BLaER1 (cell line): ENCODE measurements around the gene TOMM20.
"Not testable (repeated sequence)": the region's sequence is repeated elsewhere in the genome, so short reads cannot be mapped to it uniquely, and the experiment has no call there.

Experiments used
- H3K27ac ChIP-seq: shearing (Covaris generic); formaldehyde crosslinking; 2 replicates; pipeline ENCODE4 v1.8.1; 2022
- H3K27me3 ChIP-seq: shearing (Covaris generic); formaldehyde crosslinking; 2 replicates; pipeline ENCODE4 v1.8.1; 2022
- H3K36me3 ChIP-seq: shearing (Covaris generic); formaldehyde crosslinking; 2 replicates; pipeline ENCODE4 v1.8.1; 2022
- H3K4me1 ChIP-seq: shearing (Covaris generic); formaldehyde crosslinking; 2 replicates; pipeline ENCODE4 v1.8.1; 2022
- H3K4me2 ChIP-seq: shearing (Covaris generic); formaldehyde crosslinking; 2 replicates; pipeline ENCODE4 v1.8.1; 2022
- H3K4me3 ChIP-seq: shearing (Covaris generic); formaldehyde crosslinking; 2 replicates; pipeline ENCODE4 v1.8.1; 2022
- H3K9ac ChIP-seq: shearing (Covaris generic); formaldehyde crosslinking; 2 replicates; pipeline ENCODE4 v1.8.1; 2022
- H3K9me3 ChIP-seq: shearing (Covaris generic); formaldehyde crosslinking; 2 replicates; pipeline ENCODE4 v1.8.1; 2022
- H4K20me1 ChIP-seq: shearing (Covaris generic); formaldehyde crosslinking; 2 replicates; pipeline ENCODE4 v1.8.1; 2022
- Cebpa-rat ChIP-seq: shearing (Covaris generic); IDR thresholded peaks from 2 replicates; pipeline ENCODE4 v1.8.1; 2022

TOMM20 gene

DNA sequence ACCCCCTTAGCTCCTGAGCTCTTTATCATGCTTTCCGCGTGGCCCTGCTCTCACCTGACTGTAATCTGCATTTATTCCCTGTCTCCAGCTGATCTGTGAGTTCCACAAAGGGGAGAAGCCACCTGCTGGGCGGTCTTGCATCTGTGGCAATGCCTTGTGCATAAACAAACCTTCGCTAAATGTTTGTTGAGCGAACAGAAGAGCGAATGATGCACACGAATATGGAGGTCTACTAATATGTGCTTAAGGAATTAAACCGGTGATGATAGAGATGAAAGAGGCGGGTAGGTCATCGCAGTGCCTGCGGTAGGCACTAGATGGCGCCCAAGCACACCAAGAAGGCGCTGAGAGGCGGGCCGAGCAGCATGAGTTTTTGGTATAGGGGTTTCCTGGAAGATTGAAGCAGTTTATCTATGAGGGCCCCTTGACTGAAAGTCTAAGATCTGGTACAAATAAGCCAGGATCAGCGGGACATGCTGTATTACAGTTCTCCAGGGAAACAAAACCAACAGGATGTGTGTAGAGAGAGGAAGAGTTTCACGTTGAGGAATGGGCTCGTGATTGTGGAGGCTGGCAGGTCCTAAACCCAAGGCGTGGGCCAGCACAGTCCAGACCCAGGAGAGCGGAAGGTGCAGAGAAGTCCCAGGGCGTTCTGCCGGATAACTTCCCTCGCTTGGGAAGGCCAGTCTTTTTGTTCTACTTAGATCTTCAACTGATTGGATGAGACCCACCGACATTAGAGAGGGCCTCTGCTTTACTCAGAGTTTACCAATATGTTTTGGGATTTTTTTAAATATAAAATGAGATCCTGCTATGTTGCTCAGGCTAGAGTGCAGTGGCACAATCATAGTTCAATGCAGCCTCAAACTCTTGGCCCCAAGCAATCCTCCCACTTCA lies 34.7 kb downstream of the TOMM20 start:
- peaks cover 31% of the 10 kb centered on the region for H3K4me1 ChIP-seq
- no peak overlapping the region for H3K4me3 ChIP-seq
- H3K27ac ChIP-seq: no peak overlapping the region
- no peak for TF ChIP-seq Cebpa-rat
- no peak overlapping the region for H3K9ac ChIP-seq
- peak overlapping the region; percentile 15 for H3K4me2 ChIP-seq
- H3K9me3 ChIP-seq: no peaks in the 10 kb centered on the region
- H4K20me1 ChIP-seq: no peaks in the 10 kb centered on the region
- H3K36me3 ChIP-seq: no peaks in the 10 kb centered on the region
- H3K27me3 ChIP-seq: no peaks in the 10 kb centered on the region

GRCh38 chr1:235093013-235093695 lies 35.5 kb downstream of the TOMM20 start:
- H3K27ac ChIP-seq: no peak overlapping the region
- H3K9me3 ChIP-seq: no peaks in the 10 kb centered on the region
- H4K20me1 ChIP-seq: no peaks in the 10 kb centered on the region
- H3K4me2 ChIP-seq: peak overlapping the region; percentile 15
- H3K9ac ChIP-seq: no peak overlapping the region
- no peak for TF ChIP-seq Cebpa-rat
- H3K36me3 ChIP-seq: no peaks in the 10 kb centered on the region
- peaks cover 31% of the 10 kb centered on the region for H3K4me1 ChIP-seq
- H3K27me3 ChIP-seq: no peaks in the 10 kb centered on the region
- H3K4me3 ChIP-seq: no peak overlapping the region

- not testable (repeated sequence) for H3K9me3 ChIP-seq, H3K27me3 ChIP-seq, H3K27ac ChIP-seq, H4K20me1 ChIP-seq, H3K4me2 ChIP-seq, H3K9ac ChIP-seq, H3K36me3 ChIP-seq, H3K4me3 ChIP-seq
- H3K4me1 ChIP-seq: peaks cover 31% of the 10 kb centered on the region
These were observed 36.2 kb downstream of the TOMM20 start for GRCh38 chr1:235092415-235092814.

- H3K4me2 ChIP-seq, H3K9me3 ChIP-seq, H3K4me3 ChIP-seq, H3K36me3 ChIP-seq, H3K9ac ChIP-seq, H3K27me3 ChIP-seq, H4K20me1 ChIP-seq, H3K27ac ChIP-seq: not testable (repeated sequence)
- H3K4me1 ChIP-seq: peaks cover 31% of the 10 kb centered on the region
These were observed 36.6 kb downstream of the TOMM20 start for GRCh38 chr1:235092045-235092406.

DNA sequence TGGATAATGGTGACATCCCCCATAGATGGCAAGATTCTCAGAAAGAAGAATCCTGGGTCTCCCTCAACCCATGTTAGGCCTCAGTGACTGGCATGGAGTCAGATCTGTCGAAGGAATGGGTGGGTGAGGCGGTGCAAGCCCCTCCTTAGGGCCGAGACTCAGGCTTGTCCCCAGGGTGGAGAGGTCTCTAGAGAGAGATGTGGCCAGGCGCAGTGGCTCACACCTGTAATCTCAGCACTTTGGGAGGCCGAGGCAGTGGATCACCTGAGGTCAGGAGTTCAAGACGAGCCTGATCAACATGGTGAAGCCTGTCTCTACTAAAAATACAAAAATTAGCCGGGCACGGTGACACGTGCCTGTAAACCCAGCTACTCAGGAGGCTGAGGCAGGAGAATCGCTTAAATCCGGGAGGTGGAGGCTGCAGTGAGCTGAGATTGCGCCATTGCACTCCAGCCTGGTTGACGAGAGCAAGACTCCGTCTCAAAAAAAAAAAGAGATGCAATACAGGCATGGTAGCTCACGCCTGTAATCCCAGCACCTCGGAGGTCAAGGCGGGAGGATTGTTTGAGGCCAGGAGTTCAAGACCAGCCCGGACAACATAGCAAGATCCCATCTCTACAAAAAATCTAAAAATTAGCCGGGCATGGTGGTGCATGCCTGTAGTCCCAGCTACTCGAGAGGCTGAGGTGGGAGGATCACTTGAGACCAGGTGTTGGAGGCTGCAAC lies 37.2 kb downstream of the TOMM20 start:
- H3K4me3 ChIP-seq, H3K9me3 ChIP-seq, H3K27me3 ChIP-seq, H3K36me3 ChIP-seq, H3K9ac ChIP-seq, H3K27ac ChIP-seq, H4K20me1 ChIP-seq: not testable (repeated sequence)
- H3K4me2 ChIP-seq: peak overlapping the region; percentile 26
- peaks cover 31% of the 10 kb centered on the region for H3K4me1 ChIP-seq

GRCh38 chr1:235090406-235091069 lies 38.1 kb downstream of the TOMM20 start:
- Histone ChIP-seq H3K27ac (no peak overlapping the region), H4K20me1 (no peaks in the 10 kb centered on the region), H3K36me3 (no peaks in the 10 kb centered on the region), H3K9ac (no peak overlapping the region), H3K4me3 (no peak overlapping the region), H3K9me3 (no peaks in the 10 kb centered on the region), H3K4me2 (peak overlapping the region; percentile 26; the same call in 1 of the 2 replicates), H3K4me1 (peaks cover 36% of the 10 kb centered on the region), H3K27me3 (no peaks in the 10 kb centered on the region)
- no peak for TF ChIP-seq Cebpa-rat

GRCh38 chr1:235088907-235089306 lies 39.7 kb downstream of the TOMM20 start:
- H3K27ac ChIP-seq: no peak overlapping the region

GRCh38 chr1:235088430-235088829 lies 40.2 kb downstream of the TOMM20 start:
- Histone ChIP-seq H4K20me1 (no peaks in the 10 kb centered on the region), H3K27me3 (no peaks in the 10 kb centered on the region), H3K36me3 (no peaks in the 10 kb centered on the region), H3K4me1 (peaks cover 47% of the 10 kb centered on the region), H3K4me3 (no peak overlapping the region), H3K9ac (no peak overlapping the region), H3K27ac (no peak overlapping the region), H3K9me3 (no peaks in the 10 kb centered on the region), H3K4me2 (no peak overlapping the region)
- no peak for TF ChIP-seq Cebpa-rat

More at GRCh38 chr1:235088907-235089306, 39.7 kb downstream of the TOMM20 start:
- H3K4me1 ChIP-seq: peaks cover 49% of the 10 kb centered on the region
- TF ChIP-seq Cebpa-rat: no peak
- H3K4me3 ChIP-seq: no peak overlapping the region
- no peak overlapping the region for H3K9ac ChIP-seq
- no peaks in the 10 kb centered on the region for H3K36me3 ChIP-seq
- H3K4me2 ChIP-seq: no peak overlapping the region
- no peaks in the 10 kb centered on the region for H3K27me3 ChIP-seq
- no peaks in the 10 kb centered on the region for H3K9me3 ChIP-seq
- no peaks in the 10 kb centered on the region for H4K20me1 ChIP-seq

DNA sequence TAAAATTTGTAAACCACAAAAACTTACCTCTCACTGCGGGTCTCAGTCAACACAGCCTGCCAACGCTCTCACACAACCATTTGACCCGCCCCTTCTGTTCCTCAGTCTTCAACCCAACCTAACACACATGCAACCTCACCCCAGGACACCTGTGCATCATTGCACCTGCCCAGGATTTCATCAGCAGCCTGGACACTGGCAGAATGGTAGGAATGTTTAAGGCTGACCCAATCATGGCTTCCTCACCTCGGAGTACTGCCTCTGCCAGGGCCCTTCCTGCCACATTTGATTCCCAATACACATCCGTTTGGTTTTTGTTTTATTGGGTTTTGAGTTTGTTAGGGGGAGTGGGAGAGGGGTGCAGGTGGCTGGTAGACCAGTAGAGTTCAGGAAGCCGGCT lies 40.7 kb downstream of the TOMM20 start:
- H4K20me1 ChIP-seq: no peaks in the 10 kb centered on the region
- H3K4me2 ChIP-seq: no peak overlapping the region
- H3K27me3 ChIP-seq: no peaks in the 10 kb centered on the region
- H3K4me1 ChIP-seq: peaks cover 47% of the 10 kb centered on the region
- H3K27ac ChIP-seq: no peak overlapping the region
- H3K4me3 ChIP-seq: no peak overlapping the region
- no peaks in the 10 kb centered on the region for H3K9me3 ChIP-seq
- no peak for TF ChIP-seq Cebpa-rat
- H3K36me3 ChIP-seq: no peaks in the 10 kb centered on the region
- no peak overlapping the region for H3K9ac ChIP-seq

- H3K9me3 ChIP-seq, H3K4me3 ChIP-seq, H4K20me1 ChIP-seq, H3K36me3 ChIP-seq, H3K27me3 ChIP-seq: not testable (repeated sequence)
- Histone ChIP-seq H3K9ac (peak overlapping the region; percentile 50; the same call in 1 of the 2 replicates), H3K27ac (peak overlapping the region; percentile 91), H3K4me2 (peak overlapping the region; percentile 90), H3K4me1 (peaks cover 57% of the 10 kb centered on the region)
These were observed 43.1 kb downstream of the TOMM20 start for GRCh38 chr1:235085411-235086117.

GRCh38 chr1:235080788-235081187 lies 47.8 kb downstream of the TOMM20 start:
- not testable (repeated sequence) for H3K4me3 ChIP-seq, H3K9ac ChIP-seq, H3K9me3 ChIP-seq, H4K20me1 ChIP-seq, H3K27me3 ChIP-seq, H3K36me3 ChIP-seq
- Histone ChIP-seq H3K4me1 (peaks cover 97% of the 10 kb centered on the region), H3K27ac (peak overlapping the region; percentile 53; the same call in 1 of the 2 replicates), H3K4me2 (peak overlapping the region; percentile 90; the same call in 1 of the 2 replicates)

GRCh38 chr1:235080297-235080657 lies 48.4 kb downstream of the TOMM20 start:
- H3K9ac ChIP-seq, H3K27me3 ChIP-seq, H4K20me1 ChIP-seq, H3K4me3 ChIP-seq, H3K9me3 ChIP-seq, H3K36me3 ChIP-seq: not testable (repeated sequence)
- H3K4me2 ChIP-seq: peak overlapping the region; percentile 70
- H3K27ac ChIP-seq: peak overlapping the region; percentile 54
- peaks cover 97% of the 10 kb centered on the region for H3K4me1 ChIP-seq
